HepG2 (cell line): ENCODE data around the gene DMPK. TPM values are rescaled to one million over a fixed set of nuclear protein-coding genes. Genes with fewer than 3 reads are reported as not detected.

Experiments used
- ASH2L ChIP-seq: fragments of 300-600, 200-600 bp; sonication (generic); IDR thresholded peaks from 2 replicates; pipeline ENCODE4 v1.7.0; 2017; ENCODE audit warnings: low read depth, mild to moderate bottlenecking, moderate library complexity, mixed read lengths, low read length; ENCODE audit not compliant: insufficient read length
- MED1 ChIP-seq: sonication (generic); formaldehyde crosslinking; IDR thresholded peaks from 2 replicates; pipeline ENCODE4 v1.4.0; 2020; ENCODE audit warnings: missing genetic modification reagents
- MED8 ChIP-seq: sonication (generic); formaldehyde crosslinking; IDR thresholded peaks from 2 replicates; pipeline ENCODE4 v1.8.1; 2023; ENCODE audit warnings: mild to moderate bottlenecking, missing genetic modification reagents; ENCODE audit not compliant: insufficient replicate concordance
- PTBP1 ChIP-seq: fragments of 200-400 bp; formaldehyde crosslinking; IDR thresholded peaks from 2 replicates; pipeline ENCODE4 v1.6.1; 2018; ENCODE audit warnings: low read length, low read depth; ENCODE audit not compliant: poor library complexity, severe bottlenecking
- SALL2 ChIP-seq: sonication (generic); formaldehyde crosslinking; IDR thresholded peaks from 2 replicates; pipeline ENCODE4 v1.8.1; 2023; ENCODE audit warnings: mild to moderate bottlenecking, missing genetic modification reagents, inconsistent platforms
- ZNF282 ChIP-seq: fragments of 450-650 bp; IDR thresholded peaks from 2 replicates; pipeline ENCODE4 v1.6.1; 2018; ENCODE audit not compliant: partially characterized antibody
- ZNF615 ChIP-seq: sonication (generic); formaldehyde crosslinking; IDR thresholded peaks from 2 replicates; pipeline ENCODE4 v1.5.0; 2020; ENCODE audit warnings: mild to moderate bottlenecking, missing genetic modification reagents, borderline replicate concordance
- ZNF790 ChIP-seq: sonication (generic); formaldehyde crosslinking; IDR thresholded peaks from 2 replicates; pipeline ENCODE4 v1.8.0; 2022; ENCODE audit warnings: missing genetic modification reagents, mild to moderate bottlenecking, borderline replicate concordance
- polyA plus RNA-seq, 8 experiments: library from polyadenylated mRNA; depleted of rRNA in 3 of 8; stranded (reverse) in 7 of 8; unstranded in 1 of 8; fragments of >200 nt; fragmentation: Illumina TruSeq in 4 of 8; extraction: Trizol in 4 of 8; gene quantifications; 2 replicates each; pipeline versions ENCODE4 v1.2.1 to v1.2.3, GENCODE V29; 2011 to 2016; ENCODE audit warnings: low read depth in 4 of 8, missing spikeins in 1 of 8, mixed read lengths in 1 of 8; ENCODE audit not compliant: insufficient read depth in 1 of 8
- total RNA-seq, 5 experiments: library from RNA; depleted of rRNA; stranded (reverse); fragments of >200 nt; fragmentation: Illumina TruSeq; extraction: Trizol; gene quantifications; 2 replicates each; pipeline ENCODE4 v1.2.3, GENCODE V29; 2016; ENCODE audit warnings: low read depth in 1 of 5
- TF ChIP-seq, protein P1 (sequence below): sonication (generic); formaldehyde crosslinking; IDR thresholded peaks from 2 replicates; pipeline ENCODE4 v1.4.0; 2020; ENCODE audit warnings: missing genetic modification reagents, borderline replicate concordance
- TF ChIP-seq, protein P2 (sequence below): sonication (generic); formaldehyde crosslinking; IDR thresholded peaks from 2 replicates; pipeline ENCODE4 v1.8.0; 2023; ENCODE audit warnings: mild to moderate bottlenecking, missing genetic modification reagents
- TF ChIP-seq, protein P3 (sequence below): sonication (generic); formaldehyde crosslinking; IDR thresholded peaks from 2 replicates; pipeline ENCODE4 v1.5.0; 2020; ENCODE audit warnings: mild to moderate bottlenecking, missing genetic modification reagents
- TF ChIP-seq, protein P4 (sequence below): IDR thresholded peaks from 2 replicates; pipeline ENCODE4 v1.6.1; 2012; ENCODE audit warnings: low read length, improper control_type of control experiment
- TF ChIP-seq, protein P5 (sequence below): IDR thresholded peaks from 2 replicates; pipeline ENCODE4 v1.6.1; 2018; ENCODE audit warnings: missing genetic modification reagents, mild to moderate bottlenecking, missing compliant biosample characterization
- TF ChIP-seq, protein P6 (sequence below): fragments of 450-650 bp; IDR thresholded peaks from 2 replicates; pipeline ENCODE4 v1.6.1; 2017

The DMPK gene
- total and polyA plus RNA-seq, 2 of the 13 experiments (the other 11 are each of a cell fraction or from before 2014, with no cell fraction given), result 5.3 to 8.8 TPM

DNA sequence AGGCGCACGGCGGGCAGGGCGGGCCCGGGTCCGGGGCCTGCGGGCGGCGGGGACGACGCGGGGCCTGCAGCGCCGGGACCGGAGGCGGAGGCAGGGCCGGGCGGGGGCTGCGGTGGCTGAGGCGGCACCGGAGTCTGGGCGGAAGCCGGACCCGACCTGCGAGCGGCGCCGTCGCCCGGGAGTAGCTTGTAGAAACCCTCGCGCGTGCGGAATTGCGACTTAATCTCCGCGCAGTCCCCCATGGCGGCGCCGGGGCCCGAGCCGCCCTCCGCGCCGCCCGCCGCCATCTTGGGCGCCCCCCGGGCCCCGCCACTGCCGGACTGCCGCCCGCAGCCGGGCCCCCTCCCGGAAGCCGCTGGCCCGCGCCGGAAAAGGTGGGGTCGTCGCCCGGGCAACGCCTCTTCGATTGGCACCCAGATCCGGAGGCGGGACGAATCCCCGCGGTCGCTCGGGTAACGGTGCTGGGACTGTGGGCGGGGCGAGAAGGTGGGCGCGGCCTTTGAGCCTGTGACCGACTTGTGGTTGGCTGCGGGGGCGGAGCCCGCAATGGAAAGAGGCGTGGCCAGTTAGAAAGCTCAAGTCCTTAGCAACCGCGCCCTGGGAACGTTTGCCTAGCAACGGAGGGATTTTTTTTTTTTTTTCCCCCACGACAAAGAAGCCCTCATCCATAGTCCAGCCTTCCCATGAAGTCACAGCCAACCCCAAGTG lies 10.3 kb upstream of the DMPK start, which contains the start of gene DMWD (continued):
- TF ChIP-seq ZNF282, result no peak
- TF ChIP-seq, protein P1, sequence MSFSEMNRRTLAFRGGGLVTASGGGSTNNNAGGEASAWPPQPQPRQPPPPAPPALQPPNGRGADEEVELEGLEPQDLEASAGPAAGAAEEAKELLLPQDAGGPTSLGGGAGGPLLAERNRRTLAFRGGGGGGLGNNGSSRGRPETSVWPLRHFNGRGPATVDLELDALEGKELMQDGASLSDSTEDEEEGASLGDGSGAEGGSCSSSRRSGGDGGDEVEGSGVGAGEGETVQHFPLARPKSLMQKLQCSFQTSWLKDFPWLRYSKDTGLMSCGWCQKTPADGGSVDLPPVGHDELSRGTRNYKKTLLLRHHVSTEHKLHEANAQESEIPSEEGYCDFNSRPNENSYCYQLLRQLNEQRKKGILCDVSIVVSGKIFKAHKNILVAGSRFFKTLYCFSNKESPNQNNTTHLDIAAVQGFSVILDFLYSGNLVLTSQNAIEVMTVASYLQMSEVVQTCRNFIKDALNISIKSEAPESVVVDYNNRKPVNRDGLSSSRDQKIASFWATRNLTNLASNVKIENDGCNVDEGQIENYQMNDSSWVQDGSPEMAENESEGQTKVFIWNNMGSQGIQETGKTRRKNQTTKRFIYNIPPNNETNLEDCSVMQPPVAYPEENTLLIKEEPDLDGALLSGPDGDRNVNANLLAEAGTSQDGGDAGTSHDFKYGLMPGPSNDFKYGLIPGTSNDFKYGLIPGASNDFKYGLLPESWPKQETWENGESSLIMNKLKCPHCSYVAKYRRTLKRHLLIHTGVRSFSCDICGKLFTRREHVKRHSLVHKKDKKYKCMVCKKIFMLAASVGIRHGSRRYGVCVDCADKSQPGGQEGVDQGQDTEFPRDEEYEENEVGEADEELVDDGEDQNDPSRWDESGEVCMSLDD (CRISPR knock-in tag), result no peak
- TF ChIP-seq, protein P2, sequence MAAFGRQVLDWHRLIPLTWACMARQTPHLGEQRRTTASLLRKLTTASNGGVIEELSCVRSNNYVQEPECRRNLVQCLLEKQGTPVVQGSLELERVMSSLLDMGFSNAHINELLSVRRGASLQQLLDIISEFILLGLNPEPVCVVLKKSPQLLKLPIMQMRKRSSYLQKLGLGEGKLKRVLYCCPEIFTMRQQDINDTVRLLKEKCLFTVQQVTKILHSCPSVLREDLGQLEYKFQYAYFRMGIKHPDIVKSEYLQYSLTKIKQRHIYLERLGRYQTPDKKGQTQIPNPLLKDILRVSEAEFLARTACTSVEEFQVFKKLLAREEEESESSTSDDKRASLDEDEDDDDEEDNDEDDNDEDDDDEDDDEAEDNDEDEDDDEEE, result no peak
- TF ChIP-seq, protein P3, sequence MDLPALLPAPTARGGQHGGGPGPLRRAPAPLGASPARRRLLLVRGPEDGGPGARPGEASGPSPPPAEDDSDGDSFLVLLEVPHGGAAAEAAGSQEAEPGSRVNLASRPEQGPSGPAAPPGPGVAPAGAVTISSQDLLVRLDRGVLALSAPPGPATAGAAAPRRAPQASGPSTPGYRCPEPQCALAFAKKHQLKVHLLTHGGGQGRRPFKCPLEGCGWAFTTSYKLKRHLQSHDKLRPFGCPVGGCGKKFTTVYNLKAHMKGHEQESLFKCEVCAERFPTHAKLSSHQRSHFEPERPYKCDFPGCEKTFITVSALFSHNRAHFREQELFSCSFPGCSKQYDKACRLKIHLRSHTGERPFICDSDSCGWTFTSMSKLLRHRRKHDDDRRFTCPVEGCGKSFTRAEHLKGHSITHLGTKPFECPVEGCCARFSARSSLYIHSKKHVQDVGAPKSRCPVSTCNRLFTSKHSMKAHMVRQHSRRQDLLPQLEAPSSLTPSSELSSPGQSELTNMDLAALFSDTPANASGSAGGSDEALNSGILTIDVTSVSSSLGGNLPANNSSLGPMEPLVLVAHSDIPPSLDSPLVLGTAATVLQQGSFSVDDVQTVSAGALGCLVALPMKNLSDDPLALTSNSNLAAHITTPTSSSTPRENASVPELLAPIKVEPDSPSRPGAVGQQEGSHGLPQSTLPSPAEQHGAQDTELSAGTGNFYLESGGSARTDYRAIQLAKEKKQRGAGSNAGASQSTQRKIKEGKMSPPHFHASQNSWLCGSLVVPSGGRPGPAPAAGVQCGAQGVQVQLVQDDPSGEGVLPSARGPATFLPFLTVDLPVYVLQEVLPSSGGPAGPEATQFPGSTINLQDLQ (CRISPR knock-in tag), result no peak
- TF ChIP-seq, protein P4, sequence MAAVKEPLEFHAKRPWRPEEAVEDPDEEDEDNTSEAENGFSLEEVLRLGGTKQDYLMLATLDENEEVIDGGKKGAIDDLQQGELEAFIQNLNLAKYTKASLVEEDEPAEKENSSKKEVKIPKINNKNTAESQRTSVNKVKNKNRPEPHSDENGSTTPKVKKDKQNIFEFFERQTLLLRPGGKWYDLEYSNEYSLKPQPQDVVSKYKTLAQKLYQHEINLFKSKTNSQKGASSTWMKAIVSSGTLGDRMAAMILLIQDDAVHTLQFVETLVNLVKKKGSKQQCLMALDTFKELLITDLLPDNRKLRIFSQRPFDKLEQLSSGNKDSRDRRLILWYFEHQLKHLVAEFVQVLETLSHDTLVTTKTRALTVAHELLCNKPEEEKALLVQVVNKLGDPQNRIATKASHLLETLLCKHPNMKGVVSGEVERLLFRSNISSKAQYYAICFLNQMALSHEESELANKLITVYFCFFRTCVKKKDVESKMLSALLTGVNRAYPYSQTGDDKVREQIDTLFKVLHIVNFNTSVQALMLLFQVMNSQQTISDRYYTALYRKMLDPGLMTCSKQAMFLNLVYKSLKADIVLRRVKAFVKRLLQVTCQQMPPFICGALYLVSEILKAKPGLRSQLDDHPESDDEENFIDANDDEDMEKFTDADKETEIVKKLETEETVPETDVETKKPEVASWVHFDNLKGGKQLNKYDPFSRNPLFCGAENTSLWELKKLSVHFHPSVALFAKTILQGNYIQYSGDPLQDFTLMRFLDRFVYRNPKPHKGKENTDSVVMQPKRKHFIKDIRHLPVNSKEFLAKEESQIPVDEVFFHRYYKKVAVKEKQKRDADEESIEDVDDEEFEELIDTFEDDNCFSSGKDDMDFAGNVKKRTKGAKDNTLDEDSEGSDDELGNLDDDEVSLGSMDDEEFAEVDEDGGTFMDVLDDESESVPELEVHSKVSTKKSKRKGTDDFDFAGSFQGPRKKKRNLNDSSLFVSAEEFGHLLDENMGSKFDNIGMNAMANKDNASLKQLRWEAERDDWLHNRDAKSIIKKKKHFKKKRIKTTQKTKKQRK, result no peak
- no peak for TF ChIP-seq MED1 (CRISPR knock-in tag)
- TF ChIP-seq ASH2L, result peak; percentile 27
- TF ChIP-seq ZNF615, result no peak
- no peak for TF ChIP-seq SALL2 (CRISPR knock-in tag)
- no peak for TF ChIP-seq MED8 (CRISPR knock-in tag)
- TF ChIP-seq, protein P5, sequence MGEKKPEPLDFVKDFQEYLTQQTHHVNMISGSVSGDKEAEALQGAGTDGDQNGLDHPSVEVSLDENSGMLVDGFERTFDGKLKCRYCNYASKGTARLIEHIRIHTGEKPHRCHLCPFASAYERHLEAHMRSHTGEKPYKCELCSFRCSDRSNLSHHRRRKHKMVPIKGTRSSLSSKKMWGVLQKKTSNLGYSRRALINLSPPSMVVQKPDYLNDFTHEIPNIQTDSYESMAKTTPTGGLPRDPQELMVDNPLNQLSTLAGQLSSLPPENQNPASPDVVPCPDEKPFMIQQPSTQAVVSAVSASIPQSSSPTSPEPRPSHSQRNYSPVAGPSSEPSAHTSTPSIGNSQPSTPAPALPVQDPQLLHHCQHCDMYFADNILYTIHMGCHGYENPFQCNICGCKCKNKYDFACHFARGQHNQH (CRISPR knock-in tag), result peak; percentile 33; the same call in 1 of the 2 replicates
- no peak for TF ChIP-seq PTBP1
- TF ChIP-seq ZNF790 (CRISPR knock-in tag), result no peak
- TF ChIP-seq, protein P6, sequence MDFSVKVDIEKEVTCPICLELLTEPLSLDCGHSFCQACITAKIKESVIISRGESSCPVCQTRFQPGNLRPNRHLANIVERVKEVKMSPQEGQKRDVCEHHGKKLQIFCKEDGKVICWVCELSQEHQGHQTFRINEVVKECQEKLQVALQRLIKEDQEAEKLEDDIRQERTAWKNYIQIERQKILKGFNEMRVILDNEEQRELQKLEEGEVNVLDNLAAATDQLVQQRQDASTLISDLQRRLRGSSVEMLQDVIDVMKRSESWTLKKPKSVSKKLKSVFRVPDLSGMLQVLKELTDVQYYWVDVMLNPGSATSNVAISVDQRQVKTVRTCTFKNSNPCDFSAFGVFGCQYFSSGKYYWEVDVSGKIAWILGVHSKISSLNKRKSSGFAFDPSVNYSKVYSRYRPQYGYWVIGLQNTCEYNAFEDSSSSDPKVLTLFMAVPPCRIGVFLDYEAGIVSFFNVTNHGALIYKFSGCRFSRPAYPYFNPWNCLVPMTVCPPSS, result no peak
